Adipose tissue (tissue), 3 donors: ENCODE results near the gene CDH8. TPM values are rescaled to one million over a fixed set of nuclear protein-coding genes. Genes with fewer than 3 reads are reported as not detected.

Experiments
- H3K27ac ChIP-seq: one replicate; pipeline ENCODE4 v1.5.1; 2013; ENCODE audit warnings: low read depth, low read length
- WGBS, 3 donors: extraction: QIAGEN DNeasy Blood & Tissue Kit; methylation state at CpG; one replicate each; pipeline ENCODE4 v1.1.7; 2013; 5-methylcytosine and 5-hydroxymethylcytosine counted together
- polyA plus RNA-seq, 3 donors: library from polyadenylated mRNA; stranded (reverse); fragments of 200-250 nt; gene quantifications; one replicate each; pipeline ENCODE4 v1.2.3, GENCODE V29; 2013
- donor health status: healthy with polysubstance abuse.
- donor health status: Bipolar disorder and iron deficiency.
- donor health status: healthy.

CDH8 gene
- polyA plus RNA-seq, 3 donors = not detected

DNA sequence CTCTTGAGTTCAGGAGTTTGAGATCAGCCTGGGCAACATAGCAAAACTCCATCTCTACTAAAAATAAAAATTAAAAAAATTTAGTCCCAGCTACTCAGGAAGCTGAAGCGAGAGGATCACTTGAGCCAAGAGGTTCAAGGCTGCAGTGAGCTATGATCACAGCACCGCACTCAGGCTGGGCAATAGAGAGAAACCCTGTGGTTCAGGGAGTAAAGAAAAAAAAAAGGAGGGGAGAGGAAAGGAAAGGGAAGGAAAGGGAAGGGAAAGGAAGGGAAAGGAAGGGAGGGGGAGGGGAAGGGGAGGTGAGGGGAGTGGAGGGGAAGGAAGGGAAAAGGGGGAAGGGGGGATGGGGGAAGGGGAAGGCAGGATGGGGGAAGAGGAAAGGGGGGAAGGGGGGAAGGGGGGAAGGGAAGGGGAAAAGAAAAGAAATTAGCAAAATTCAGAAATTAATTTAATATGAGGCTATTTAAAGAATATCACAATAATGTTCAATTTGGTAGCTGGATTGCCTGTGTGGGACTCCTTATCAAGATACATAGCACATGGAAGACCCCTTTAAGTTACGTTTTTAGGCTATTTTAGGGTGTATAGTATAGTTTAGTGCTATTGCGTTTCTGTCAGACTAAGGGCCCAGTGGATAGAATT lies 424.3 kb downstream of the CDH8 start:
- H3K27ac ChIP-seq = no peak overlapping the region
- WGBS, 3 donors = 72 to 83% (median 77%) methylated on average over 4 of the region's 4 CpGs

DNA sequence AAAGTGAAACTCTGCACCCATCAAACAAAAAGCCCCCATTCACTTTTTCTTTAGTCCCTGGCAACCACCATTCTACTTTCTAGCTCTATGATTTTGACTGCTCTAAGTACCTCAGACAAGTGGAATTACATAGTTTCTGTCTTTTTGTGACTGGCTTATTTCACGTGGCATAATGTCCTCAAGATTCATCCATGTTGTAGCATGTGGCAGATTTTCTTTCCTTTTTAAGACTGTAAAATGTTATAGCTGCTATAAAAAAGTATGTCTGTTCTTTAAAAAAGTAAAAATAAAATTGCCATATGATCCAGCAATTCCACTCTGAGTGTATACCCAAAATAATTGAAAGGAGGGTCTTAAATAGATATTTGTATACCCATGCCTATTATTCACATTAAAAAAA lies 429.7 kb downstream of the CDH8 start:
- no peak overlapping the region for H3K27ac ChIP-seq
- WGBS, 3 donors = 59 to 77% (median 72%) methylated on average over 1 of the region's 1 CpG
